H9 (cell line): ENCODE measurements around the gene TINAG. TPM values are rescaled to one million over a fixed set of nuclear protein-coding genes. Genes with fewer than 3 reads are reported as not detected.

Experiments
- DNase-seq: peaks from one replicate; pipeline ENCODE4 v3.0.0-alpha.2; 2017
- H2AFZ ChIP-seq: one replicate; pipeline ENCODE4 v1.6.1; 2013; ENCODE audit warnings: mild to moderate bottlenecking, low read length, control low read depth, moderate library complexity
- H2AK5ac ChIP-seq: 2 replicates; pipeline ENCODE4 v1.6.1; 2013; ENCODE audit warnings: low read length, control low read depth, mixed read lengths; ENCODE audit not compliant: insufficient read length
- H2BK120ac ChIP-seq: one replicate; pipeline ENCODE4 v1.6.1; 2013; ENCODE audit warnings: low read depth, mild to moderate bottlenecking, low read length, control low read depth, inconsistent platforms; ENCODE audit not compliant: poor library complexity, severe bottlenecking
- H2BK12ac ChIP-seq: 2 replicates; pipeline ENCODE4 v1.6.1; 2013; ENCODE audit warnings: low read length, control low read depth, mixed read lengths, low read depth; ENCODE audit not compliant: insufficient read length
- H2BK15ac ChIP-seq: 2 replicates; pipeline ENCODE4 v1.6.1; 2013; ENCODE audit warnings: low read depth, low read length, control low read depth
- H2BK20ac ChIP-seq: one replicate; pipeline ENCODE4 v1.6.1; 2013; ENCODE audit warnings: low read depth, mild to moderate bottlenecking, low read length, control low read depth, inconsistent platforms; ENCODE audit not compliant: poor library complexity, severe bottlenecking
- H2BK5ac ChIP-seq: 2 replicates; pipeline ENCODE4 v1.6.1; 2013; ENCODE audit warnings: low read length, control low read depth, mixed read lengths; ENCODE audit not compliant: insufficient read length
- H3K14ac ChIP-seq: 2 replicates; pipeline ENCODE4 v1.6.1; 2013; ENCODE audit warnings: low read length, control low read depth; ENCODE audit not compliant: insufficient read depth
- H3K18ac ChIP-seq: 2 replicates; pipeline ENCODE4 v1.6.1; 2013; ENCODE audit warnings: low read depth, mild to moderate bottlenecking, mixed read lengths, low read length, control low read depth; ENCODE audit not compliant: insufficient read length
- H3K23ac ChIP-seq: 2 replicates; pipeline ENCODE4 v1.6.1; 2013; ENCODE audit warnings: low read length, control low read depth, mixed read lengths, low read depth; ENCODE audit not compliant: insufficient read length
- H3K23me2 ChIP-seq: 2 replicates; pipeline ENCODE4 v1.6.1; 2013; ENCODE audit warnings: low read depth, mild to moderate bottlenecking, mixed read lengths, low read length, control low read depth; ENCODE audit not compliant: insufficient read length, poor library complexity, severe bottlenecking
- H3K27ac ChIP-seq: 2 replicates; pipeline ENCODE4 v1.5.1; 2013; ENCODE audit warnings: low read length, control low read depth, mixed read lengths, low read depth; ENCODE audit not compliant: insufficient read length
- H3K27me3 ChIP-seq: 2 replicates; pipeline ENCODE4 v1.6.1; 2013; ENCODE audit warnings: low read length, control low read depth, inconsistent platforms; ENCODE audit not compliant: insufficient read depth
- H3K4ac ChIP-seq: 2 replicates; pipeline ENCODE4 v1.6.1; 2013; ENCODE audit warnings: low read depth, mild to moderate bottlenecking, control low read depth, inconsistent platforms, low read length, moderate library complexity
- H3K4me1 ChIP-seq: 2 replicates; pipeline ENCODE4 v1.6.1; 2013; ENCODE audit warnings: low read length, control low read depth, inconsistent platforms; ENCODE audit not compliant: insufficient read depth
- H3K4me2 ChIP-seq: 2 replicates; pipeline ENCODE4 v1.6.1; 2013; ENCODE audit warnings: low read length, control low read depth, mixed read lengths; ENCODE audit not compliant: insufficient read length, insufficient read depth
- H3K56ac ChIP-seq: 2 replicates; pipeline ENCODE4 v1.6.1; 2013; ENCODE audit warnings: low read depth, mild to moderate bottlenecking, mixed read lengths, low read length, control low read depth; ENCODE audit not compliant: insufficient read length
- H3K79me1 ChIP-seq: 2 replicates; pipeline ENCODE4 v1.6.1; 2013; ENCODE audit warnings: low read depth, mild to moderate bottlenecking, moderate library complexity, low read length, control low read depth, inconsistent platforms; ENCODE audit not compliant: insufficient read depth, poor library complexity, severe bottlenecking
- H3K79me2 ChIP-seq: 2 replicates; pipeline ENCODE4 v1.6.1; 2013; ENCODE audit warnings: low read length, control low read depth, inconsistent platforms; ENCODE audit not compliant: insufficient read depth
- H3K9ac ChIP-seq: 2 replicates; pipeline ENCODE4 v1.6.1; 2013; ENCODE audit warnings: low read length, control low read depth, mixed read lengths; ENCODE audit not compliant: insufficient read length; ENCODE audit errors: extremely low read depth
- H3K9me3 ChIP-seq: one replicate; pipeline ENCODE4 v1.6.1; 2013; ENCODE audit warnings: low read depth, low read length, inconsistent platforms; ENCODE audit not compliant: control insufficient read depth
- H3T11ph ChIP-seq: one replicate; pipeline ENCODE4 v1.6.1; 2013; ENCODE audit warnings: mild to moderate bottlenecking, low read length, control low read depth, inconsistent platforms
- H4K20me1 ChIP-seq: one replicate; pipeline ENCODE4 v1.6.1; 2013; ENCODE audit not compliant: control insufficient read depth, insufficient read length, insufficient read depth
- H4K5ac ChIP-seq: 2 replicates; pipeline ENCODE4 v1.6.1; 2013; ENCODE audit warnings: low read depth, mild to moderate bottlenecking, mixed read lengths, low read length, control low read depth; ENCODE audit not compliant: insufficient read length
- H4K8ac ChIP-seq: replicated peaks from 2 replicates; pipeline ENCODE4 v1.6.1; 2013; ENCODE audit warnings: low read length, control low read depth, mixed read lengths, low read depth; ENCODE audit not compliant: insufficient read length
- H4K91ac ChIP-seq: 2 replicates; pipeline ENCODE4 v1.6.1; 2013; ENCODE audit warnings: low read depth, mild to moderate bottlenecking, moderate library complexity, mixed read lengths, low read length, control low read depth; ENCODE audit not compliant: insufficient read length
- H3K27ac Mint-ChIP-seq, 3 experiments: 2 replicates in 2 of 3; 3 replicates in 1 of 3; pipeline ENCODE4 v1.8.0; 2020 to 2021; ENCODE audit warnings: mixed read lengths in 3 of 3, mild to moderate bottlenecking in 1 of 3, moderate library complexity in 1 of 3
- H3K27me3 Mint-ChIP-seq: 2 replicates; pipeline ENCODE4 v1.8.0; 2021; ENCODE audit warnings: low read depth, mild to moderate bottlenecking, moderate library complexity, mixed read lengths
- H3K36me3 Mint-ChIP-seq, 3 experiments: 2 replicates in 2 of 3; 3 replicates in 1 of 3; pipeline ENCODE4 v1.8.0; 2020 to 2021; ENCODE audit warnings: low read depth in 3 of 3, mixed read lengths in 3 of 3; ENCODE audit not compliant: insufficient read depth in 1 of 3
- H3K4me1 Mint-ChIP-seq, 2 experiments: 2 replicates each; pipeline ENCODE4 v1.8.0; 2020; ENCODE audit warnings: mixed read lengths in 2 of 2
- H3K4me3 Mint-ChIP-seq, 2 experiments: 2 replicates in 1 of 2; 3 replicates in 1 of 2; pipeline ENCODE4 v1.8.0; 2020 to 2021; ENCODE audit warnings: mild to moderate bottlenecking in 2 of 2, mixed read lengths in 2 of 2, moderate library complexity in 1 of 2
- H3K9me3 Mint-ChIP-seq, 2 experiments: 2 replicates in 1 of 2; 3 replicates in 1 of 2; pipeline ENCODE4 v1.8.0; 2020; ENCODE audit warnings: mild to moderate bottlenecking in 2 of 2, mixed read lengths in 2 of 2, moderate library complexity in 1 of 2
- WGBS: extraction: QIAGEN DNeasy Blood & Tissue Kit; methylation state at CpG from one replicate; pipeline ENCODE4 v1.1.7; 2013; ENCODE audit warnings: missing lambda C conversion rate, low lambda C conversion rate, mixed read lengths; ENCODE audit not compliant: insufficient read length; ENCODE audit errors: extremely low coverage; 5-methylcytosine and 5-hydroxymethylcytosine counted together
- total RNA-seq: library from RNA; stranded (reverse); gene quantifications from 2 replicates; pipeline ENCODE4 v1.2.1, GENCODE V29; 2021
- TF ChIP-seq, protein P1 (sequence below): fragments of 200-600 bp; sonication (generic); conservative IDR thresholded peaks from 3 replicates; pipeline ENCODE4 v1.8.0; 2021; ENCODE audit warnings: antibody characterized with exemption, mild to moderate bottlenecking

Gene TINAG
- total RNA-seq, 1 experiment from 2014 or later: not detected

DNA sequence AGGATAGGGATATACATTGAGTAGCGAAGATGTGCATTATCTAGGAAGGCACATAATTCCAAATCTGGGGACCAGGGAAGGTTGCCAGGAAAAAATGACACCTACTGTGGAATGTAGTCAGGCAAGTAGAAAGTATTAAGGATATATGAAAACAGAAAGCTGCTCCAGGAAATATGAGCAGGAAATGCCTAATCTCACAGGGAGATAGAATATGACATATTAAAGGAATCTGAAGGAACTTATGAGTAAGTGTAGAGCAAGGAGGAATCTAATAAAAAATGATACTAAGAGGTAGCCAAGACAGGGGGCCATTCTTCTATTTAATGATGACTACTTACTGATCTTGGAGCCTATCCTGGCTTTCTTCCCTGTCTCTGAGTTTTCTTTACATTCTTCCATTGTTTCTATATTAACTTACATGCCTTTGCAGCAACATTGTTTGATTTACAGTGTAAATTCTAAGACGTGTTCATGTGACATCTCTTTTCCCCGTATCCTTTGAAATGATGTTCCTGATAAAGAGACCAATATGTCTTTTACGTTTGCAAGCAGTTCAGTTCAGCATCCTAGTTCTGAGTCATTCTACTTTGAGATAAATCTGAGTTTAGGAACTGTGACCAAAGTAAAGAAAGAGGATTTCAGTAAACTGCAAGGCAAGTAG is 58.6 kb downstream of the TINAG start:
- H4K20me1 ChIP-seq: no peaks in the 10 kb centered on the region
- H2AK5ac ChIP-seq: no peak overlapping the region
- no peak overlapping the region for H3K27ac ChIP-seq
- no peak for DNase-seq
- no peak overlapping the region for H3K4ac ChIP-seq
- no peaks in the 10 kb centered on the region for H3K27me3 ChIP-seq
- no peaks in the 10 kb centered on the region for H3K4me1 Mint-ChIP-seq
- H3K23ac ChIP-seq: no peak overlapping the region
- H2BK12ac ChIP-seq: no peak overlapping the region
- no peak overlapping the region for H2BK120ac ChIP-seq
- no peak overlapping the region for H4K91ac ChIP-seq
- H3K18ac ChIP-seq: no peak overlapping the region
- no peaks in the 10 kb centered on the region for H3K23me2 ChIP-seq
- H2BK5ac ChIP-seq: no peak overlapping the region
- no peak overlapping the region for H3K9ac ChIP-seq
- no peak overlapping the region for H3T11ph ChIP-seq
- no peak overlapping the region for H2AFZ ChIP-seq
- H3K27ac Mint-ChIP-seq: no peak overlapping the region
- WGBS: no CpG with 5 or more reads among the region's 4 CpGs
- no peaks in the 10 kb centered on the region for H3K9me3 Mint-ChIP-seq
- no peak overlapping the region for H3K4me3 Mint-ChIP-seq
- H3K36me3 Mint-ChIP-seq: no peaks in the 10 kb centered on the region
- H4K5ac ChIP-seq: no peak overlapping the region
- H3K14ac ChIP-seq: no peak overlapping the region
- H3K79me2 ChIP-seq: no peaks in the 10 kb centered on the region
- no peak overlapping the region for H3K56ac ChIP-seq
- H2BK15ac ChIP-seq: no peak overlapping the region
- H3K4me2 ChIP-seq: no peak overlapping the region
- TF ChIP-seq, protein P1, sequence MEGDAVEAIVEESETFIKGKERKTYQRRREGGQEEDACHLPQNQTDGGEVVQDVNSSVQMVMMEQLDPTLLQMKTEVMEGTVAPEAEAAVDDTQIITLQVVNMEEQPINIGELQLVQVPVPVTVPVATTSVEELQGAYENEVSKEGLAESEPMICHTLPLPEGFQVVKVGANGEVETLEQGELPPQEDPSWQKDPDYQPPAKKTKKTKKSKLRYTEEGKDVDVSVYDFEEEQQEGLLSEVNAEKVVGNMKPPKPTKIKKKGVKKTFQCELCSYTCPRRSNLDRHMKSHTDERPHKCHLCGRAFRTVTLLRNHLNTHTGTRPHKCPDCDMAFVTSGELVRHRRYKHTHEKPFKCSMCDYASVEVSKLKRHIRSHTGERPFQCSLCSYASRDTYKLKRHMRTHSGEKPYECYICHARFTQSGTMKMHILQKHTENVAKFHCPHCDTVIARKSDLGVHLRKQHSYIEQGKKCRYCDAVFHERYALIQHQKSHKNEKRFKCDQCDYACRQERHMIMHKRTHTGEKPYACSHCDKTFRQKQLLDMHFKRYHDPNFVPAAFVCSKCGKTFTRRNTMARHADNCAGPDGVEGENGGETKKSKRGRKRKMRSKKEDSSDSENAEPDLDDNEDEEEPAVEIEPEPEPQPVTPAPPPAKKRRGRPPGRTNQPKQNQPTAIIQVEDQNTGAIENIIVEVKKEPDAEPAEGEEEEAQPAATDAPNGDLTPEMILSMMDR: no peak
- no peaks in the 10 kb centered on the region for H3K79me1 ChIP-seq
- no peaks in the 10 kb centered on the region for H3K27me3 Mint-ChIP-seq
- H2BK20ac ChIP-seq: no peak overlapping the region
- no peaks in the 10 kb centered on the region for H3K9me3 ChIP-seq
- H4K8ac ChIP-seq: no peak overlapping the region
- H3K4me1 ChIP-seq: no peaks in the 10 kb centered on the region
